ENCODE measurements around the gene MAN1C1. TPM values are rescaled to one million over a fixed set of nuclear protein-coding genes. Genes with fewer than 3 reads are reported as not detected.

Gene MAN1C1
- total RNA-seq, 2 experiments from 2014 or later: 16.8 to 17.9 TPM

DNA sequence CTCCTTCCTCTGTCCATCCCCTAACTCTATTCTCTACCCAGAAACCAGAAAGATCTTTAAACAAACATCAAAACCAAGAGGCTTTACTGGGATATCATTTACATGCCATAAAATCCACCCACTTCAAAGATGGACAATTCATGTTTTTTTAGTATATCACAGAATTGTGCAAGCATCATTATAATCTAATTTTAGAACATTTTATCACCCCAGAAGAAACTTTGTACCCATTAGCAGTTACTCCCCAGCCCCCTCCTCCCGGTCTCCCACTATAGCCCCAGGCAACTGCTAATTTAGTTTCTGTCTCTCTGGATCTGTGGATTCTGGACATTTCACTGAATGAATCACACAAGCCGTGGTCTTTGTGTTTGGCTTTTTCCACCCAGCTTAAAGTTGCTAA, 178.6 kb downstream of the MAN1C1 start:
- Mint-ChIP-seq H3K4me3 (no peak overlapping the region), H3K36me3 (ENCODE audit: low read depth) (peaks cover under 1% of the 10 kb centered on the region), H3K4me1 (ENCODE audit: low read depth) (peaks cover 44% of the 10 kb centered on the region), H3K27ac (no peak overlapping the region), H3K9me3 (ENCODE audit: insufficient read depth) (no peaks in the 10 kb centered on the region), H3K27me3 (ENCODE audit: low read depth) (peaks cover 9% of the 10 kb centered on the region)
- POLR2A ChIA-PET: interaction anchor here (1.1 kb wide), 1 partner anchor 26 kb away, joined by 3 read pairs; no protein-coding TSS in a partner anchor
- CTCF ChIA-PET: interaction anchor here (0.7 to 2.6 kb wide), 8 partner anchors 174 to 290 kb away, joined by 3 to 10 read pairs (median 4); no protein-coding TSS in a partner anchor
- DNase-seq: no peak
- no peak for ATAC-seq

- Mint-ChIP-seq H3K27ac (peak overlapping the region; percentile 70), H3K27me3 (ENCODE audit: low read depth) (peaks cover 13% of the 10 kb centered on the region), H3K36me3 (ENCODE audit: low read depth) (no peaks in the 10 kb centered on the region), H3K9me3 (ENCODE audit: insufficient read depth) (no peaks in the 10 kb centered on the region), H3K4me1 (ENCODE audit: low read depth) (peaks cover 50% of the 10 kb centered on the region), H3K4me3 (no peak overlapping the region)
- DNase-seq: no peak
- peak; percentile 27 for ATAC-seq
- ChIA-PET CTCF (interaction anchor here (0.7 to 1.6 kb wide), 10 partner anchors 22 to 293 kb away, joined by 3 to 10 read pairs (median 4); no protein-coding TSS in a partner anchor), POLR2A (interaction anchor here (1.1 kb wide), 2 partner anchors 22 to 27 kb away, joined by 3 to 5 read pairs; no protein-coding TSS in a partner anchor)
Observed at GRCh38 chr1:25795946-25796810, 179.6 kb downstream of the MAN1C1 start.

DNA sequence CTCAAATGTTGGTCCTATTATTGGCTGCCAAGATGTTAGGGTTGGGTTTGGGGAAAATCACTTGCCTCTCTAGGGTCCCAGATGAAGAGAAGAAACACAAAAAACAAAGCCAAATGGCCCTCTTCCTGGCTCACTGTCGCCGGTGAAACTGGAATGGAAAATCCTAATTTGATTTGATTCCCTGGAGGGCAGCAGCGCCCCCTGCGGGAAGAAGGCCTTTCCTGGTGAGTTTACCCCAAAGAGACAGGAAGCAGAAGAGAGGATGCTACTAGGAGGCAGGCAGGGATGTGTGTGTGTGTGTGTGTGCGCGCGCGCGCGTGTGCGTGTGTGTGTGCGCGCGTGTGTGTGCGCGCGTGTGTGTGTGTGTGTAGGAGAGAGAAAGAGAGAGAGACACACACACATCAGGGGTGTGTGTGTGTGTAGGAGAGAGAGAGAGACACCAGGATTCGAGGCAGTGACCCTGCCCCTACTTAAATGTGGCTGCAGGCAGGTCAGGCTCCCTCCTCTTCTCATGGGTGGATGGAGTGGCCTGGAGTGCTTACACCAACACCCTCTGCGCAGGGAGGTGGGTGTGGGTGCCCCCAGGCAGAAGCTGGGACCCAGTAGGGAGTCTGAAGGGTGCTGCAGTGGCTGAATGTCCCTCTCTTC, 180.3 kb downstream of the MAN1C1 start:
- no peaks in the 10 kb centered on the region for H3K36me3 Mint-ChIP-seq (ENCODE audit: low read depth)
- peak; percentile 87 for DNase-seq
- peak; percentile 73 for ATAC-seq
- peaks cover 50% of the 10 kb centered on the region for H3K4me1 Mint-ChIP-seq (ENCODE audit: low read depth)
- peaks cover 13% of the 10 kb centered on the region for H3K27me3 Mint-ChIP-seq (ENCODE audit: low read depth)
- ChIA-PET CTCF (interaction anchor here (1.0 to 7.1 kb wide), 13 partner anchors 9 to 294 kb away, joined by 3 to 68 read pairs (median 7); no protein-coding TSS in a partner anchor), POLR2A (interaction anchor here (1.1 kb wide), 1 partner anchor 23 kb away, joined by 5 read pairs; no protein-coding TSS in a partner anchor)
- H3K9me3 Mint-ChIP-seq (ENCODE audit: insufficient read depth): no peaks in the 10 kb centered on the region
- peak overlapping the region; percentile 33 for H3K4me3 Mint-ChIP-seq
- H3K27ac Mint-ChIP-seq: peak overlapping the region; percentile 70

DNA sequence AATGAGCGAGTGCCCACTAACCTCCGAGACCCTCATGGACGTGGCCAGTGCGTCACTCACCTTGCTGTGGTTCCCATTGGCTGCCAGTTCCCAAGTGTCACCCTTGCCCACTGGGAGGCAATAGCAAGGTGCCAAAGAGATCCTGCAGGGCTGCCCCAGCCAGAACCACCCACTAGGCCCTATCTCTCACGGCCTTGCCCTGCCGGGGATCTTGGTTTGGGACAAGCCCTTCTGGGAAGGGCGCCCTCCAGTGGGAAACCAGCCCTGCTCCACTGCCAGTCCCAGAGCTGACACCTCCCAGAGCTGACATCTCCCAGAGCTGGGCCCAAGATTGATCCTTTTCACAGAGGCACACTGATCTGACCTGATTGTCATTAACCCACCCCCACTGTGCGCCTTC, 181.3 kb downstream of the MAN1C1 start:
- no peak overlapping the region for H3K27ac Mint-ChIP-seq
- no peaks in the 10 kb centered on the region for H3K9me3 Mint-ChIP-seq (ENCODE audit: insufficient read depth)
- POLR2A ChIA-PET: no interaction called here
- no peaks in the 10 kb centered on the region for H3K36me3 Mint-ChIP-seq (ENCODE audit: low read depth)
- CTCF ChIA-PET: interaction anchor here (0.6 to 7.1 kb wide), 15 partner anchors 10 to 394 kb away, joined by 3 to 68 read pairs (median 4); partner anchors contain the start of gene LDLRAP1
- ATAC-seq (no peak), DNase-seq (peak; percentile 44)
- peaks cover 13% of the 10 kb centered on the region for H3K27me3 Mint-ChIP-seq (ENCODE audit: low read depth)
- no peak overlapping the region for H3K4me3 Mint-ChIP-seq
- H3K4me1 Mint-ChIP-seq (ENCODE audit: low read depth): peaks cover 54% of the 10 kb centered on the region

DNA sequence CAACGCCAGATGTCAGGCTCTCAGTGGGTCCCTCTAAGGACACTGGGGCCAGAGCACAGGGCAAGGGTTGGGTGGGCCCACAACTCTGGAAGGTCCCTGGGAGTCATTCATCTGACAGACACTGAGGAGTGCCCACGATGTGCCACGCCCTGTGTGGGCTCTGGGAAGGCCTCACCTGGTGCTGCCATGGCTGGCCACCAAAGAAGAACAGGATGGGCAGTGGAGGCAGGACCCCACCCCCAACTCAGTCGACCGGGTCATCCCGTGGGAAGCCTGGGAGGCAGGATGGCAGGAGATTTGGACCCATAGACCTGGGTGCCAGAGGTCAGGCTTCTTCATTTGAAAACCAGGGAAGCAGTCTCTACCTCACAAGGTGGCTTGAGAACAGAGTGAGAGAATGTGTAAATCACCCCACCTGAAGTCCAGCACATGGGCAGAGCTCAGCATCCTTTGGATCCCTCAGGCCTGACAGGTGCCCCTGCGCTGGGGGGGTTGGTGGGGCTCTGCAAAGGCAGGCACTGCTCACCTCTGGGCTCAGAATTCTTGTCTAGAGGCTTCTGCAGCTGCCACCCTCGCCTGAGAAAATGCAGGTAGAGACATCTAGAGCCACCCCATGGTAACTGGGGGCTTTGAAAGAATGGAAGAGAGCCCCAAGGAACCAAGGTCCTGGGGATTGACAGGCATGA, 182.2 kb downstream of the MAN1C1 start:
- no peak for ATAC-seq
- Mint-ChIP-seq H3K27me3 (ENCODE audit: low read depth) (peaks cover 13% of the 10 kb centered on the region), H3K9me3 (ENCODE audit: insufficient read depth) (no peaks in the 10 kb centered on the region), H3K27ac (no peak overlapping the region), H3K4me3 (peak overlapping the region; percentile 57), H3K36me3 (ENCODE audit: low read depth) (no peaks in the 10 kb centered on the region), H3K4me1 (ENCODE audit: low read depth) (peaks cover 53% of the 10 kb centered on the region)
- no peak for DNase-seq
- ChIA-PET POLR2A (no interaction called here), CTCF (interaction anchor here (0.6 to 7.1 kb wide), 14 partner anchors 10 to 395 kb away, joined by 3 to 68 read pairs (median 4); partner anchors contain the start of gene LDLRAP1)

DNA sequence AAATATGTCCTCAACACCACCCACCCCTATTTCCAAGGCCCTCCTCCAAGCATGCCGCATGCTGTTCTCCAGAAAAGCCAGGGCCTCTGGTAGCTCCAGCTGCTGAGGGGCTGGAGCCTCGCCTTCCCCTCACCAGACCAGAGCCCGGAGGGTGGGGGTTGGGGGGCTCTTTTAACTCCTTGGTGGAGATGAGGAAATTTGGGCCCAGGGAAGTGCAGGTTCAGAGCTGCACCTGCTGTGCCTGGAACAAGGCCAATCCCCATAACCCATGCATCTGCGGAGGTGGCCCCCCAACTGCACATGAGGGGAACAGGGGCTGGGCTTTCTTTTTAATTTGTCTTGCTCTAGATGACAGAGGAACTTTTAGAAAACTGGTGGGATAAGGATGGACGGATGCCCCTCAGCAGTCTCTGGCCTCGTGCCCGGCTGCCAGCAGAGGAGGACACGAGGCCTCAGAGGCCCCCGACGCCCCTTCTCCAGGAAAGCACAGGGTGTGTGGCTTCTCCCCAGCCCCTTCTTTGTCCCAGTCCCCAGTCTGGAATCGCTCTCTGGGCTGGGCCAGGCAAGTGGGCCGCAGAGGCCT, 182.9 kb downstream of the MAN1C1 start:
- Mint-ChIP-seq H3K4me1 (ENCODE audit: low read depth) (peaks cover 52% of the 10 kb centered on the region), H3K4me3 (peak overlapping the region; percentile 57), H3K27me3 (ENCODE audit: low read depth) (peaks cover 13% of the 10 kb centered on the region), H3K27ac (peak overlapping the region; percentile 37), H3K36me3 (ENCODE audit: low read depth) (no peaks in the 10 kb centered on the region), H3K9me3 (ENCODE audit: insufficient read depth) (no peaks in the 10 kb centered on the region)
- ChIA-PET CTCF (interaction anchor here (1.3 to 7.1 kb wide), 6 partner anchors 10 to 280 kb away, joined by 3 to 68 read pairs (median 14); no protein-coding TSS in a partner anchor), POLR2A (no interaction called here)
- DNase-seq: no peak
- no peak for ATAC-seq

DNA sequence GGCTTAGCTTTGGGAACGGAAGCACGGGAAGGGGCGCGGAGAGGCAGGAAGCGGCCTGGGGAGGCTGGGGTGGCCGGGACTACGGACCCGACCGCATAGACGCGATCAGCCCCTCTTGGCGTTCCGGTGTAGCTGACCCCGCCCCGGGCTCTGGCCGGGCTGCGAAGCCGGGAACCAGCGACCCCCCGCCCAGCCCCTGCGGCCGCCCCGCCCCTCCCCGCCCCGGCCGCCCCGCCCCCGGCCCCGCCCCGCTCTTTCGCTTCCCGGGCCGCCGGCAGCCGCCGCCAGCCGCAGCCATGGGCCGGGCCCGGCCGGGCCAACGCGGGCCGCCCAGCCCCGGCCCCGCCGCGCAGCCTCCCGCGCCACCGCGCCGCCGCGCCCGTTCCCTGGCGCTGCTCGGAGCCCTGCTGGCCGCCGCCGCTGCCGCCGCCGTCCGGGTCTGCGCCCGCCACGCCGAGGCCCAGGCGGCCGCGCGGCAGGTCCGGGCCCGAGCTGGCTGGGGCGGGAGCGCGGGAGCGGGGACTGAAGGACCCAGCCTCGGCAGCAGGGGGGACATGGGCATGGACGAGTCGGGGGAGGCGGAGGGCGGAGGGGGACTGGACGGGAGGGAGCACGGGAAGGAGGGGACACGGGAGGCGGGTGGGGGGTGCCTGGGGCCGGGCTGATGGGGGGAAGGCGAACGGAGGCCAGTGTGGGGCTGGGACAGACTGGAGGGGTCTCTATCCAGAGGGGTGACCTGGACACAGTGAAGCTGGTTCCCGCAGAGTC, 183.5 kb downstream of the MAN1C1 start, which contains the start of gene SELENON:
TSS of gene SELENON (plus strand) at position 259 of the 768 bp plus-strand sequence. CDS start at position 297, 38 bp downstream.
- Mint-ChIP-seq H3K27ac (peak within 1 kb of the TSS; percentile 37), H3K27me3 (ENCODE audit: low read depth) (peaks cover 10% of the 10 kb centered on the region), H3K36me3 (ENCODE audit: low read depth) (no peaks in the 10 kb centered on the region), H3K9me3 (ENCODE audit: insufficient read depth) (no peaks in the 10 kb centered on the region), H3K4me1 (ENCODE audit: low read depth) (peaks cover 50% of the 10 kb centered on the region), H3K4me3 (peak within 1 kb of the TSS; percentile 74)
- ChIA-PET CTCF (interaction anchor here (1.3 to 7.1 kb wide), 5 partner anchors 9 to 267 kb away, joined by 3 to 68 read pairs (median 21); no protein-coding TSS in a partner anchor), POLR2A (no interaction called here)
- ATAC-seq (peak; percentile 67), DNase-seq (no peak)

- Mint-ChIP-seq H3K36me3 (ENCODE audit: low read depth) (no peaks in the 10 kb centered on the region), H3K4me3 (peak overlapping the region; percentile 74), H3K27ac (no peak overlapping the region), H3K27me3 (ENCODE audit: low read depth) (peaks cover 10% of the 10 kb centered on the region), H3K9me3 (ENCODE audit: insufficient read depth) (no peaks in the 10 kb centered on the region), H3K4me1 (ENCODE audit: low read depth) (peaks cover 43% of the 10 kb centered on the region)
- CTCF ChIA-PET: interaction anchor here (1.1 to 7.1 kb wide), 6 partner anchors 8 to 297 kb away, joined by 3 to 68 read pairs (median 6); no protein-coding TSS in a partner anchor
- ATAC-seq (no peak), DNase-seq (no peak)
- POLR2A ChIA-PET: no interaction called here
Observed at GRCh38 chr1:25800703-25801377, 184.2 kb downstream of the MAN1C1 start.

DNA sequence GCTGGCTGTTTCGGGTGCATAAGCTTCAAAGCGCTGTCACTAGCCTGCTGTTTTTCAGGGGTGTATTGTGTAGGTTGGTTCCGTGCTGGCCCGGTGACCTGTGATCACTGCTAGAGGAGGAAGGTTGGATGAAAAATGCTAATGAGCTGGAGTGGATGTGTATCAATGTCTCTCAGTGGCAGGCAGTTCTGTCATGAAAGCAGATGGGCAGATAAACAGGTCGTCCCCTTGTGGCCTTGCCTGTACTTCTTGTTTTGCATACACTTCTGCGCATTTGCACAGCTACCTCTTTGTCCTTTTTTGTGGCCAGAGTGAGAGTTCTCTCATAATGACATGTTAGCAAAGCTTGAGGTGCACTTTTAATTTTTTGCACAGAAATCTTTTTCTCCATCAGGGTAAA, 186.3 kb downstream of the MAN1C1 start:
- ChIA-PET POLR2A (no interaction called here), CTCF (interaction anchor here (0.7 to 7.1 kb wide), 6 partner anchors 101 to 301 kb away, joined by 3 to 68 read pairs (median 3); no protein-coding TSS in a partner anchor)
- no peak for ATAC-seq
- Mint-ChIP-seq H3K4me1 (ENCODE audit: low read depth) (peaks cover 23% of the 10 kb centered on the region), H3K36me3 (ENCODE audit: low read depth) (no peaks in the 10 kb centered on the region), H3K27me3 (ENCODE audit: low read depth) (peaks cover 6% of the 10 kb centered on the region), H3K27ac (no peak overlapping the region), H3K9me3 (ENCODE audit: insufficient read depth) (no peaks in the 10 kb centered on the region), H3K4me3 (no peak overlapping the region)
- DNase-seq: no peak

DNA sequence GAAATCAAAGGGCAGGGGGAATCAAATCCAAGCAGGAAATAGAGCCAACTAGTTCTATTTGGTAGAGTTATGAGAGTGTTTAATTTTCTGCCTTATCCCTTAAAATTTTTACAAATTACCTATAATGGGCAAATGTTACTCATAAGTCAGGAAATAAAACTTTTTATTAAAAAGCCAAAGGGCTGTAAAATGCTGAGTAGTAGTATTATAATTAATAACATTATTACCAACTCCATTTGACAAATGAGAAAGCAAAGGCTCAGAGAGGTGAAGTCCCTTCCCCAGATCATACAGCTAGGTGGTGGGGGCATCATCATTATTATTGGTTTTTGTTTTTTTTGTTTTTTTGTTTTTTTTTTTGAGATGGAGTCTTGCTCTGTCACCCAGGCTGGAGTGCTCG, 186.8 kb downstream of the MAN1C1 start:
- ATAC-seq: no peak
- ChIA-PET POLR2A (no interaction called here), CTCF (interaction anchor here (0.7 to 7.1 kb wide), 7 partner anchors 92 to 302 kb away, joined by 3 to 68 read pairs (median 3); no protein-coding TSS in a partner anchor)
- Mint-ChIP-seq H3K27ac (no peak overlapping the region), H3K9me3 (ENCODE audit: insufficient read depth) (no peaks in the 10 kb centered on the region), H3K4me1 (ENCODE audit: low read depth) (peaks cover 20% of the 10 kb centered on the region), H3K4me3 (no peak overlapping the region), H3K36me3 (ENCODE audit: low read depth) (no peaks in the 10 kb centered on the region), H3K27me3 (ENCODE audit: low read depth) (peaks cover 6% of the 10 kb centered on the region)
- no peak for DNase-seq
